Left renal cortex interstitium (tissue), 4 donors: ENCODE data around the gene GALNT13. TPM values are rescaled to one million over a fixed set of nuclear protein-coding genes. Genes with fewer than 3 reads are reported as not detected.

Source experiments
- DNase-seq, 4 donors: peaks; one replicate each; pipeline ENCODE4 v3.0.0-alpha.2; 2013; ENCODE audit warnings: low read depth in 4 of 4, low spot score in 2 of 4, missing footprints in 1 of 4
- polyA plus RNA-seq, 4 donors: library from polyadenylated mRNA; unstranded; fragments of 120-200 nt; gene quantifications; one replicate each; pipeline ENCODE4 v1.2.1, GENCODE V29; 2013; ENCODE audit not compliant: insufficient read length in 4 of 4

Gene GALNT13
- polyA plus RNA-seq, 4 donors, result 1.9 to 2.6 (median 2.4) TPM

DNA sequence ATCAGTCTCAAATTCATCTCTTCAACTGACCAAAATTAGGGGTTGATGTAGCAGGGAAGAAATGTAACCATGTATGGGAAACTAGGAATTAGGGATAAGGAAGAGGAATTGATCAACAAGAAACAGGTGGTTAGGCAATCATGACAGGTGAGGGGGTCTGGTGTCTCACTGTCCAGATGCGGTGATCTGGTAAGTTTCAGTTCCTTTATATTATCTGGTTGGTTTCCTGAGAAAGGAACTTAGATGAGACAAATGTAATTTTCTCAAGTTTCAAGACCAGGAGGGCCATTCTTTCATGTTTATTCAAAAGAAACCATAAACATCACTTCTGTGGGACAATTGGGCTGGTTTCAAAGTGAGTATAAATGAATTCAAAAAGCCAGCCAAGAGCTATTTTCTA is 520.5 kb downstream of the GALNT13 start:
- DNase-seq, result no peak

GRCh38 chr2:154394600-154394999 is 522.9 kb downstream of the GALNT13 start:
- DNase-seq, result no peak

GRCh38 chr2:154400563-154401290 is 529.0 kb downstream of the GALNT13 start:
- no peak for DNase-seq

GRCh38 chr2:154402213-154402612 is 530.5 kb downstream of the GALNT13 start:
- no peak for DNase-seq

- no peak for DNase-seq
Measured at GRCh38 chr2:154403242-154403790, 531.6 kb downstream of the GALNT13 start.

DNA sequence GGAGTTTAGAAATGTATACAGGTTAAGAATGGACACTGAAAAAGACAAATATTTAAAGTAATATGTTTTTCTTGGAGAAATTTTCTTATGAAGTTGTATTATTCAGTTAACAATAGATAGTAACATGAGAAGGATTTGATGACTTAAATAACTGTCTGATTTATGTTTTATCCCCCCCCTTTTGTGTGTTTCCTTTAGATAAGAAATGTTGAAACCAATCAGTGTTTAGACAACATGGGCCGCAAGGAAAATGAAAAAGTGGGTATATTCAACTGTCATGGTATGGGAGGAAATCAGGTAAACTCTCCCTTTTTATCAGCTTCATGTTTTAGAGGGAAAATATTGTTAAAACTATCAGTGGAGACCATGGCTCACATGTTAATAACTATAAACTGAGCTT is 537.1 kb downstream of the GALNT13 start:
- no peak for DNase-seq

DNA sequence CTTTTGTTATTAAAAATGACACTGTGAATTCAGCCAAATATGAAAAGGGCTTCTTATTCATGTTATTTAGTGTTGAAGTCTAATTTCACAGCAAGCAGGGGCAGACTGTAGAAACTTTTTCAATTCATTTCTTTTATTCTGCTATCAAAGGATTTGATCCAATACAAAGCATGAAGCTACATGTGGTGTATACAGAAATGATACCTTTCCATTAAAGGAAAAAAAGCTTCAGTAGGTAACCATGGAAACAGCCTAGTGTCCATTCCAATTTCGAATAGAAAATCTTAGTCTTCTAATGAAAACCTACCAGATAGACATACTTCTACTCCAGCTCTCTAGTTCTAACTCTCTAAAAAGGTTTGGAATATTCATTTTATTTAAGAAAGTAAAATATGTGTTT is 550.5 kb downstream of the GALNT13 start:
- no peak for DNase-seq

DNA sequence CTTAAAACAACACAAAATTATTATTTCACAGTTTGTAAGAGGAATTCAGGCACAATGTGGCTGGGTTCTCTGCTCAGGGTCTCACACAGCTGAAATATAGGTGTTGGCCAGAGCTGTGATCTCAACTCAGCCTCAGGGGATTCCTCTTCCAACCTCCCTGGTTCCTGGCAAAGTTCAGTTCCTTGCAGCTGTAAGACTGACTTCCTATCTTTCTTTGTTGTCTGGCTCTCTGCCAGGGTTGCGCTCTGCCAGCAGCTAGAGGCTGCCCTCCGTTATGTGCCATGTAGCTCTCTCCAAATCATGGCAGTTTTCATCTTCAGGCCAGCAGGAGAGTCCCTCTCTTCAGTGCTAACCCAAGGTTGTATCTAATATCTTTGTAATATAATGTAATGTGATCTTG is 554.3 kb downstream of the GALNT13 start:
- DNase-seq, result no peak

DNA sequence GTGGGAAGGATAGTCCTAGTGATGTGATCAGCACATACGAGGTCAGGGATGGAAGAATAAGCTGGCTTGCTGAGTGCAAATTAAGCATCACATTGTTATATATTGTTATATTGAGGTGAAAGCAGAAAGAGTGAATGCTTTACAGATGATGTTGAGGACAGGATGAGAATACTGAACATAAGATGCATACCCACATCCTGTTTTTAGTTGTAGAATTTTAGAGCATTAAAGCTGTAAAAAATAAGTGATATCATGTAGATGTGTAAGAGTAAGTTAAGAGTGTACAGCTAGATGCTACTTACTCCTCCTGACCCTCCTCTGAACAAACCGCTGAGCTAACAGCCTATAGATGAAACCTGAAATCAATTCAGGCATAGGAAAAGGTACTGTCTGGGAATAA is 555.7 kb downstream of the GALNT13 start:
- DNase-seq, result no peak

DNA sequence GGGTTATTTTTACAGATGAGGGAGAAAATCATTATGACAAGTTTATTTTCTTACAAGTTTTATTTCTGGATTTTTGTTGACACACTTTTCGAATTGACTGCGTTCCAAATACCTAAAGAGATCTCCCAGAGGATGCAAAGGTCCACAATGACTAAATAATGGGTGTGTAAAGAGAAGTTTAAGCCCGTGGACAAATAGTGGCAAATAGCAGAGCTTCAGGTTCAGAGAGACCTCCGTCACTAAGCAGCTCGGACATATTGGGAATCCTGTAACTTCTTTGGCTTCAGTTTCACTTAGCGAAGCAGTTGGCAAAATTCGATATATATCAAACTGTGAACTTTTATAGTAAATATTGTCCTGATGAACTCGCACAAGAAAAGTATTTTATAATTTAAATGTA is 556.3 kb downstream of the GALNT13 start:
- DNase-seq, result no peak

- no peak for DNase-seq
Measured at GRCh38 chr2:154433010-154433409, 561.3 kb downstream of the GALNT13 start.

DNA sequence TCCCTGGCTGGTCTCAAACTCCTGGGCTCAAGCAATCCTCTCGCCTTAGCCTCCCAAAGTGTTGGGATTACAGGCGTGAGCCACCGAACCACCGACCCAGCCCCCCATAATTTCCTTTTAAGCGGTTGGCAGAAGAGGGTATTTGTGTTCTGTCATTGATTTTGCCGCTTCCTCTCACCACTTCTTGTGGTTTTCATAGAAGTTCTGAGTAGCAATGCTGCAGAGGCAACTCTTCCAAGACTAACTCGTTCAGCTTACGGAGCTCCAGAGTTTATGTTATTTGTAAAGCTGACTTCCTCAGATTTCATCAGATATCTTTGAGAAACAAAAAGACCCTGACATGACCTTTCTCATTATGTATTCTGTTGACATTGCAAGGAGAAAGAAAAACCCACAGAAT is 565.4 kb downstream of the GALNT13 start:
- DNase-seq, result no peak

GRCh38 chr2:154439156-154439555 is 567.4 kb downstream of the GALNT13 start:
- no peak for DNase-seq

DNA sequence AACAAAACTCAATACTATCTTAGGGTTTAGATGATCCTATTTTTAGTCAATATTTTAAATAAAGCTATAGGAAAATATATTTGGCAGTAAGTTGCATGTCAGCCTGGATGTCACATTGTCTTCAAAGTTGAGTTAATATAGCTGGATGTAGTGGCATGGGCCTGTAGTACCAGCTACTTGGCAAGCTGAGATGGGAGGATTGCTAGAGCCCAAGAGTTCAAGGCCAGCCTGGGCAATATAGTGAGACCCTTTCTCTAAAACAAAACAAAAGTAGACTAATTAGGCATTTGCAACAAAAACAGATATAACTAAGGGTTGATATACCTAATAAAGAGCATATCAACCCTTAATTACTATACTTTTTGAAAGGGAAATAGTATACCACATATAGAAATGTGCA is 572.2 kb downstream of the GALNT13 start:
- DNase-seq, result no peak

DNA sequence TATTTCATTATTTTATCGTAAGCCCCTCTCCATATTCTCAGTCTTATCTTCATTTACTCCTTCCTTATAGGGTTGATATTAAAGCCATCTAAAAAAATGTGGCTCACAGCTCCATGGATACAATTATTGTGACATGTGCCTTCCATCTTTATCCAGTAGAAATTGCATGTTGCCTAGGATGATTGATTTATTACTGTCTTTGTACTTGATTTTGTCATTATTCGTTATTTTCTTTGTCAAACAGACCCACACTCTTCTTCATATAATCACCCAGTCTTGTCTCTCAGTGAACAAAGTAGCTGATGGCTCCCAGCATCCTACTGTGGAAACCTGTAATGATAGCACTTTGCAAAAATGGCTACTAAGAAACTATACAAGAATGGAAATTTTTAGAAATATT is 574.6 kb downstream of the GALNT13 start:
- DNase-seq, result no peak

DNA sequence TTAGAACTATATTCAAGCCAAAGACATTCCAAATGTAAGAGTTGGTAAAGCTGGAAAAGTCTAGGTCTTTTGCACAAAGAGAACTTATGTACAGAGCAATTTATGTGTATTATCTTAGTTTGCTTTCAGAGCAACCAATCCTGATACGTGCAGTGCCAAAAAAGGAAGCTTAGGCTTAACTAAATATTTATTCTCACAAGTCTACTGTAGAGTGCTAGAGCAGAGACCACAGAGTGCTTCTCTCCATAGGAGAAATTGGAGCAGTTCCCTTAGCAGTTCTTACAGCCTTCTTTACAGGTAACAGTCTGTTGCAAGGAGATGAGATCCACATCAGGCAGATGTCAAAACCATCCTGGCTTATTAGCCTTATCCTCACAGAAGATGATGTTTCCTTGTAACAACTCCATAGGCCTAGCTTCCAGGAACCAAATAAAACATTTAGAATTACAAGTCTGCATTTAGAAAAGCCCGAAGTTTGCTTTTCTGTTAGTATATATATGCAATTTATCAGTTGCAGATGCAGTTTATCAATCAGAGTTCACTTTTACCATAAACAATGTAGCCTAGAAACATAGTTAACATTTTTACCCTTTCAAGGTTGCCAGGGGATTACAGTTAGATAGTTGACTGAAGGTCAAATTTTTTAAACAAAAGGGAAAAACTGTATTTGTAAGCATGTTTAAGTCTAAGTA is 576.2 kb downstream of the GALNT13 start:
- no peak for DNase-seq

DNA sequence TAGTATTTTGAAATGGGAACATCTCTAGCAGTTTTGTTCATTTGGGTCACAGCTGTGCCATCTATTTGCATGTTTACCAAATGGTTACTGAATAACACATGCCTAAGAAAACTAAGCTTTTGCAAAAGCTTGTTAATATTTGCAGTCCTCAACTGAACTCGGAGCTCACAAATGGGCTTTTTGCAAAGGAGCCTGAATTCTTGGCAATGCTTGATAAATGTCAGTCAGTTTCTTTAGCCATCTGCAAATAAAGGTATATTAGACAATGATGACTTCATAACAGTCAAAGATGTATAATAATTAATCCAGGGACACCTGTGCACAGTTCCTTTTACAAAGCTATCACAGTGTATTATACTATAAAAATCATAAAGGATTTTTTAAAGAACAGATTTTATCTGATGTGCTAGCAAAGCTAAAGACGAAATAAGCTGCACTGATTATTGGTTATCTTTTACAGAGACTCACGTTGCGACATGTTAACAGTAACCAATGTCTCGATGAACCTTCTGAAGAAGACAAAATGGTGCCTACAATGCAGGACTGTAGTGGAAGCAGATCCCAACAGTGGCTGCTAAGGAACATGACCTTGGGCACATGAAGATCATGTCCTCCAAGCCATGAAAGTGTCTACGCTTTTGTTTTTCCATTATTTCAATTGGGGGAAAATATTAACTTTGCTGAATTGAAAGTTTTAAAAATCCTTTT is 578.4 kb downstream of the GALNT13 start:
- DNase-seq, result no peak

DNA sequence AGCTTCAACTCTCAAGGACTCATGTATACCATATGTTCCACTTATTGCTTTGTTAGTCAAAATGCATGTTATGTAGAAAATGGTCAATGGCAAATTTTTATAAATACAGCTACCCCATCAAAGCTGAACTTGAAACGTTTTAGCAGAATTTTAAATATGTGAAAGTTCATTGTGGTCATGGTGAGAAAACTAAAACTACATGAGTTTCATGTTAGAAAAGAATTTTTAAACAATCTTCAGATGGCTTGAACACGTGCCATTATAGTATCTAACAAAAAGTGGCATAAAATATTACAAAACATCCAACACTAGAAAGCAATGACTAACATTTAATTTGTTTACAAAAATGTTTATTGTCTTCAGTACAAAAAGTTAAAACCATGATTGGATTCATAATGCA is 580.7 kb downstream of the GALNT13 start:
- DNase-seq, result no peak

DNA sequence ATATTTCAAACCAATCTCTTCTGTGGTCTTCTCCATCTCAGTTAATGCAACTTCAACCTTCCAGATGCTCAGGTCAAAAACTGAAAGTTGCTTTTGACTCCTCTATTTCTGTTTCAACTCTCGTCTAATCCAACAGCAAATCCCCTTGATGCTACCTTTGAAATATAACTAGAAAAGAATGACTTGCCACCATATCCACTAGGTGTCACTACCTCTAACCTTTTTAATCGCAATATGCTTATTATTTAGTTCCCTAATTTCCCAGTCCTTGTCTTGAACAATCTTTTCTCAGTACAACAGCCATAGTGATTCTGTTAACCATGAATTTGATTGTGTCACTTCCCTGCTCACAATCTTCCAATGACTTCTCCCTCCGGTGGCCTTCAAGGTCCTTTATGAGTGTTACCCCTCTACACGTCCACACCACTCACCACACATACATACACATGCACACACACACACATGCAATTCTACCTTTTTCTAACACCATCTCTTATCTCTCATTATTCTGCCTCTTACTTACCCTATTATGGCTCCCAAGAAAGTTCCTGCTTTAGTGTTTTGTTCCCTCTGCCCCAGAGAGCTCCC is 581.3 kb downstream of the GALNT13 start:
- no peak for DNase-seq

DNA sequence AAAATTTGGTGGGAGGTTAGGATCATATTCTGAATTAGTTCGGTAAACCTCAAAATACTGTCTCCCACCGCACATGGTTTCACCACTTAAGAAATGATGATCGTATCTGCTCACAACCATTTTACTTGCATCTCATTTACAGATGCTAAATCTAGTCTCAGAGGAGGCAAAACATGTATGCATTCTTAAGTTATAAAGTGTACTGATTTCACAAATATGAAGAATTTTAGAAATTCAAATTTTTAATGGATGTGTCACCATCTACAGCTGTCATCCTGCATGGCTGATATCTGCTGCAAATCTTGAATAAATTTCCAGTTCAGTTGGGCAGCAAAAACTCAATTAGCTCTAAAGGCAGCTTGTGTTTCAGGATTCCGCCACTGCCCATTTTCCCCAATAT is 583.4 kb downstream of the GALNT13 start:
- DNase-seq, result no peak

GRCh38 chr2:154455866-154456265 is 584.1 kb downstream of the GALNT13 start:
- DNase-seq, result no peak
